K562 (cell line): ENCODE results near the gene RNF26. TPM values are rescaled to one million over a fixed set of nuclear protein-coding genes. Genes with fewer than 3 reads are reported as not detected.
A peak's percentile ranks its signal among the peaks of the same experiment; 100 is the strongest.

Experiments
- ARNT ChIP-seq, 2 experiments: fragments of 450-650 bp; IDR thresholded peaks; 2 replicates each; pipeline ENCODE4 v1.6.1; 2016; ENCODE audit warnings: mild to moderate bottlenecking in 1 of 2
- CHD2 ChIP-seq: IDR thresholded peaks from 2 replicates; pipeline ENCODE4 v1.6.1; 2011; ENCODE audit warnings: low read depth, low read length
- ELK3 ChIP-seq: fragments of 450-650 bp; formaldehyde crosslinking; IDR thresholded peaks from 2 replicates; pipeline ENCODE4 v1.4.0; 2020; ENCODE audit warnings: mild to moderate bottlenecking
- HDAC2 ChIP-seq: fragments of 450-650 bp; IDR thresholded peaks from 2 replicates; pipeline ENCODE4 v1.6.1; 2016; ENCODE audit warnings: mild to moderate bottlenecking
- HMG20A ChIP-seq: fragments of 450-650 bp; formaldehyde crosslinking; conservative IDR thresholded peaks from 2 replicates; pipeline ENCODE4 v1.4.0; 2020; ENCODE audit warnings: mild to moderate bottlenecking, mixed read lengths
- HMGN3 ChIP-seq: IDR thresholded peaks from 2 replicates; pipeline ENCODE4 v1.6.1; 2011; ENCODE audit warnings: borderline replicate concordance, low read depth, mild to moderate bottlenecking, mixed read lengths, low read length; ENCODE audit not compliant: insufficient read length; ENCODE audit errors: extremely low read depth
- LCOR ChIP-seq: sonication (generic); formaldehyde crosslinking; IDR thresholded peaks from 2 replicates; pipeline ENCODE4 v1.8.0; 2022; ENCODE audit warnings: mild to moderate bottlenecking, missing genetic modification reagents
- MBD1 ChIP-seq: fragments of 250-450 bp; sonication (Bioruptor Pico); IDR thresholded peaks from 2 replicates; pipeline ENCODE4 v1.8.0; 2022; ENCODE audit warnings: inconsistent platforms
- MIER1 ChIP-seq: fragments of 450-650 bp; IDR thresholded peaks from 2 replicates; pipeline ENCODE4 v1.6.1; 2016; ENCODE audit warnings: antibody characterized with exemption, mild to moderate bottlenecking, low read depth
- MNT ChIP-seq, 2 experiments: fragments of 450-650 bp; conservative IDR thresholded peaks; 2 replicates each; pipeline ENCODE4 v1.6.1; 2017; ENCODE audit warnings: mild to moderate bottlenecking in 2 of 2, moderate library complexity in 2 of 2
- MTA3 ChIP-seq: fragments of 450-650 bp; formaldehyde crosslinking; IDR thresholded peaks from 2 replicates; pipeline ENCODE4 v1.6.1; 2017; ENCODE audit warnings: mild to moderate bottlenecking, borderline replicate concordance
- NFIX ChIP-seq: fragments of 250-450 bp; sonication (Bioruptor Pico); IDR thresholded peaks from 2 replicates; pipeline ENCODE4 v1.4.0; 2020; ENCODE audit warnings: low read depth, mild to moderate bottlenecking, moderate library complexity
- NR3C1 ChIP-seq: sonication (generic); formaldehyde crosslinking; IDR thresholded peaks from 2 replicates; pipeline ENCODE4 v1.8.1; 2022; ENCODE audit warnings: missing genetic modification reagents
- PBX2 ChIP-seq, 2 experiments: IDR thresholded peaks in 1 of 2; conservative IDR thresholded peaks in 1 of 2; 2 replicates each; pipeline ENCODE4 v1.6.1; 2016; ENCODE audit warnings: low read depth in 2 of 2, mild to moderate bottlenecking in 1 of 2, missing compliant biosample characterization in 1 of 2, missing genetic modification characterization in 1 of 2, moderate library complexity in 1 of 2
- PCBP1 ChIP-seq: fragments of 200-400 bp; formaldehyde crosslinking; IDR thresholded peaks from 2 replicates; pipeline ENCODE4 v1.6.1; 2018; ENCODE audit warnings: mild to moderate bottlenecking, low read depth, low read length; ENCODE audit not compliant: poor library complexity, severe bottlenecking
- POLR2H ChIP-seq: IDR thresholded peaks from 2 replicates; pipeline ENCODE4 v1.6.1; 2016; ENCODE audit warnings: missing genetic modification characterization, low read depth, mild to moderate bottlenecking, control low read depth, missing compliant biosample characterization, moderate library complexity
- RCOR1 ChIP-seq, 2 experiments: IDR thresholded peaks; 2 replicates each; pipeline ENCODE4 v1.6.1; 2012; ENCODE audit warnings: low read depth in 2 of 2, low read length in 2 of 2, borderline replicate concordance in 1 of 2, improper control_type of control experiment in 1 of 2
- STAT5A ChIP-seq: IDR thresholded peaks from 2 replicates; pipeline ENCODE4 v1.6.1; 2012; ENCODE audit warnings: low read length, inconsistent platforms, borderline replicate concordance
- TEAD1 ChIP-seq, 2 experiments: fragments of 450-650 bp in 1 of 2; sonication (generic) in 1 of 2; formaldehyde crosslinking; IDR thresholded peaks; 2 replicates each; pipeline versions ENCODE4 v1.4.0 to v1.8.0; 2020 to 2022; ENCODE audit warnings: mild to moderate bottlenecking in 2 of 2, missing genetic modification reagents in 1 of 2
- THRAP3 ChIP-seq: fragments of 450-650 bp; IDR thresholded peaks from 2 replicates; pipeline ENCODE4 v1.6.1; 2016; ENCODE audit warnings: mild to moderate bottlenecking, inconsistent platforms, borderline replicate concordance
- ZNF3 ChIP-seq: fragments of 250-450 bp; sonication (Bioruptor Pico); IDR thresholded peaks from 2 replicates; pipeline ENCODE4 v1.5.0; 2021; ENCODE audit warnings: mild to moderate bottlenecking, moderate library complexity
- polyA plus RNA-seq, 8 experiments: library from polyadenylated mRNA; depleted of rRNA in 4 of 8; stranded (reverse) in 5 of 8; unstranded in 3 of 8; fragments of >200 nt; fragmentation: Nextera tagmentation in 2 of 8; fragmentation: Illumina TruSeq in 1 of 8; extraction: Ambion mirVana in 2 of 8; extraction: Trizol in 1 of 8; gene quantifications; 2 replicates each; pipeline versions ENCODE4 v1.2.1 to v1.2.3, GENCODE V29; 2011 to 2014; ENCODE audit warnings: inconsistent platforms in 1 of 8, missing spikeins in 1 of 8
- total RNA-seq, 7 experiments: library from RNA; depleted of rRNA in 6 of 7; stranded (reverse); fragments of >200 nt in 6 of 7; fragmentation: Illumina TruSeq in 2 of 7; extraction: Trizol in 2 of 7; gene quantifications; 2 replicates each; pipeline versions ENCODE4 v1.2.1 to v1.2.3, GENCODE V29; 2011 to 2021; ENCODE audit warnings: low replicate concordance in 1 of 7

RNF26 gene
- total and polyA plus RNA-seq, 9 of the 15 experiments (the other 6 are each of a cell fraction or from before 2014, with no cell fraction given): 5.3 to 53.6 (median 12.7) TPM

GRCh38 chr11:119323532-119324033 lies 10.7 kb upstream of the RNF26 start (continued):
- TF ChIP-seq MTA3: 0 out of 2 replicates have a peak, but pooled peaks have one; percentile 23
- TF ChIP-seq MNT (conservative IDR thresholded peaks at IDR 0.05): 0 out of 4 replicates have a peak, but pooled peaks of 1 of the 2 experiments have one; percentile 13
- TF ChIP-seq TEAD1 (CRISPR knock-in tag; IDR thresholded peaks at IDR 0.05): peak; percentile 58 to 97; a peak in 3 of 4 replicates
- TF ChIP-seq STAT5A: peak; percentile 5; the same call in 1 of the 2 replicates
- no peak for TF ChIP-seq MBD1 (CRISPR knock-in tag)
- no peak for TF ChIP-seq NR3C1 (CRISPR knock-in tag)
- peak; percentile 60 to 85; a peak in 3 of 4 replicates for TF ChIP-seq RCOR1 (IDR thresholded peaks at IDR 0.05; ENCODE audit: borderline replicate concordance in 1 of 2, low read depth in 2 of 2, low read length in 2 of 2)
- TF ChIP-seq LCOR (CRISPR knock-in tag): peak; percentile 81
- TF ChIP-seq MIER1: peak; percentile 61; the same call in 1 of the 2 replicates
- TF ChIP-seq THRAP3: no peak
- TF ChIP-seq HDAC2: peak; percentile 86
- TF ChIP-seq HMGN3: no peak
- no peak for TF ChIP-seq POLR2H (tag)
- TF ChIP-seq CHD2: no peak
- no peak for TF ChIP-seq PCBP1
- TF ChIP-seq ARNT (IDR thresholded peaks at IDR 0.05): 0 out of 4 replicates have a peak, but pooled peaks of 1 of the 2 experiments have one; percentile 40
- TF ChIP-seq HMG20A (CRISPR knock-in tag): no peak
- no peak for TF ChIP-seq PBX2 (CRISPR knock-in tag; IDR thresholded peaks at IDR 0.05; ENCODE audit: low read depth)
- 0 out of 2 replicates have a peak, but pooled peaks have one; percentile 16 for TF ChIP-seq PBX2 (tag; conservative IDR thresholded peaks at IDR 0.05; ENCODE audit: low read depth)
- no peak for TF ChIP-seq NFIX (CRISPR knock-in tag)
- no peak for TF ChIP-seq ELK3 (CRISPR knock-in tag)
- TF ChIP-seq ZNF3 (CRISPR knock-in tag): no peak
